NCI-H1105 (cell line): ENCODE results near the gene TMEM238.

Source experiments
- DNase-seq: peaks from one replicate; lab custom pipeline; 2025; lab: John Stamatoyannopoulos, UW

Gene TMEM238

DNA sequence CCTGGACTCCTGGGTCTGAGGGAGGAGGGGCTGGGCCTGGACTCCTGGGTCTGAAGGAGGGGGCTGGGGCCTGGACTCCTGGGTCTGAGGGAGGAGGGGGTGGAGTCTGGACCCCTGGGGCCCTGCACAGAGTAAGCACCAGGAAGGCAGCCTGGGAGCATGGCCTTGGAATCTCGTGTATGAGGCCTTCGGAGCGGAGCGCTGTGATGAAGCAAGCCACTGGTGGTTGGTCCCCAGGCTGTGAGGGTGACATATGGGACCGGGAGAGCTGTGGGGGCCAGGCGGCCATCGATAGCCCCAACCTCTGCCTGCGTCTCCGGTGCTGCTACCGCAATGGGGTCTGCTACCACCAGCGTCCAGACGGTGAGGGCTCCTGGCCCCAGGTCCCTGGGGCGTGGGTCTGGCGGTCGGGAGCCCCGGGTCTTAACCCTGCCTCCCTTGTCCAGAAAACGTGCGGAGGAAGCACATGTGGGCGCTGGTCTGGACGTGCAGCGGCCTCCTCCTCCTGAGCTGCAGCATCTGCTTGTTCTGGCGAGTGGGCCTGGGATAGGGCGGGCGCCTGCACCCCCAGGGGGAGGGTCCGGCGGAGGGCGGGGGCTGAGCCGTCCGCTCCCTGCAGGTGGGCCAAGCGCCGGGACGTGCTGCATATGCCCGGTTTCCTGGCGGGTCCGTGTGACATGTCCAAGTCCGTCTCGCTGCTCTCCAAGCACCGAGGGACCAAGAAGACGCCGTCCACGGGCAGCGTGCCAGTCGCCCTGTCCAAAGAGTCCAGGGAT is 6.5 kb downstream of the TMEM238 start:
- no peak for DNase-seq

DNA sequence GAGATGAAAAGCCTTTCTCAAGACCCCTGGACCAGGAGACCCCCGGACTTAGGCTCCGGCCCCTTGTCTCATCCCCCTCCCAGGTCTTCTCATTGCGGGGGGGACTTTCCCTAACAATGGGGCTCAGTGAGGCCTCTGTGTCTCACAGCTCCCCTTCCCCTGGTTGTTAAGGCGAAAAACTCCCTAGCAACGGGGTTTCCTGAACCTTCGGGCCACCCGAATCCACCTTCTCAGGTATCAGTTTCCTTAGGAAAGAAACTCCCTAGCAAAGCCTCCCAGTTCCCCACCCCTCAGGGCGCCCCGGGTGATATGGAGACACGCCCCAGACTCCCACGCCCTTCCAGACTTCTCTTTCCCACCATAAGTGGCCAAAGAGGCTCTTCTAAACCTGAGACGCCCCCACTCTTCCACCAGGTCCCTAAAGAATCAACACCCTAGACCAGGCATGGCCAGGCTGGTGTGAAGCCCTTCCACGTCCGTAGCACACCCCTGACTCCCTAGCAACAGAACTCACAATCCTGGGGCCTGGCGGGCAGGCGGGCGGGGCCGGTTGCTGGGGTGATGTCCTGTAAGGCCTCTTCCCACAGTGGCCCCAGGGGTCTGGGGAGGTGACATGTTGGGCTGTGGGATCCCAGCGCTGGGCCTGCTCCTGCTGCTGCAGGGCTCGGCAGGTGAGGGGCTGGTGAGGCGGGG is 7.7 kb downstream of the TMEM238 start, which contains the start of gene TMEM190:
Gene TMEM190, plus strand, starts transcription at position 586 of the 693 bp plus-strand sequence. Its CDS starts 28 bp downstream, at position 614.
- DNase-seq: no peak

DNA sequence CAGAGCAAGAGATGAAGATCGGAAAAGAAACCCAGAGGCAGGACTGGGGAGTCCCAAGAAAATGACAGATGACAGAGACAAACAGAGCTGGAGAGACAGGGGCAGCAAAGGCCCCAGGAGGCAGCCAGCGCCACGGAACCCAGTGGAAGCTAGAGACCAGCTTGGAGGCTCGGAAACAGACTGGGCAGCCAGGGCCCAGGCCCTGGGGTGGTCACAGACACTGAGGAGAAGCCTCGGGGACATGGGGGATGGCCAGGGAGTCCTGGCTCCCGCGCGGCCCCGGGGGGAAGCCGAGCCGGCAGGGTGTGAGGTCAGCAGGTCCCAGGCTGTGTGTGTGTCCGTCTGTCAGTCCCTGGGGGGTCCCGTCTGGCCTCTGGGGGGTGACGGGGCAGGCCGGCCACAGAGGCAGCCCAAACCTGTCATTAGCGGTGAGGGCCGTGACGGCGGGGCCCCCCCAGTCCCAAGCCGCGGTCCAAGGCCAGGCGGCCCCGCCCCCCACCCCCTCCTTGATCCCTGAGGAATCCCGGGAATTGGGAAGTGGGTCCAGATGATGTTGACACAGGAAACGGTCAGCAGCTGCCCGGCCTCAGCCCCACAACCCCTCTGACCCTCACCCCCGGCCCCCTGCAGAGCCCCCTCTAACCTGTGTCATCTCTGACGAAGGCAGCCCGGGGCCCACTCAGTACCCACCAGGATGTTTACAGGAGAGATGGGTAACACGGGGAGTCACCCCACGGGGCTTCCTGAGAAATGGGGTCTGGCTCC is 9.9 kb downstream of the TMEM238 start:
- no peak for DNase-seq

- no peak for DNase-seq
These were observed 10.6 kb downstream of the TMEM238 start for GRCh38 chr19:55373306-55373992.

DNA sequence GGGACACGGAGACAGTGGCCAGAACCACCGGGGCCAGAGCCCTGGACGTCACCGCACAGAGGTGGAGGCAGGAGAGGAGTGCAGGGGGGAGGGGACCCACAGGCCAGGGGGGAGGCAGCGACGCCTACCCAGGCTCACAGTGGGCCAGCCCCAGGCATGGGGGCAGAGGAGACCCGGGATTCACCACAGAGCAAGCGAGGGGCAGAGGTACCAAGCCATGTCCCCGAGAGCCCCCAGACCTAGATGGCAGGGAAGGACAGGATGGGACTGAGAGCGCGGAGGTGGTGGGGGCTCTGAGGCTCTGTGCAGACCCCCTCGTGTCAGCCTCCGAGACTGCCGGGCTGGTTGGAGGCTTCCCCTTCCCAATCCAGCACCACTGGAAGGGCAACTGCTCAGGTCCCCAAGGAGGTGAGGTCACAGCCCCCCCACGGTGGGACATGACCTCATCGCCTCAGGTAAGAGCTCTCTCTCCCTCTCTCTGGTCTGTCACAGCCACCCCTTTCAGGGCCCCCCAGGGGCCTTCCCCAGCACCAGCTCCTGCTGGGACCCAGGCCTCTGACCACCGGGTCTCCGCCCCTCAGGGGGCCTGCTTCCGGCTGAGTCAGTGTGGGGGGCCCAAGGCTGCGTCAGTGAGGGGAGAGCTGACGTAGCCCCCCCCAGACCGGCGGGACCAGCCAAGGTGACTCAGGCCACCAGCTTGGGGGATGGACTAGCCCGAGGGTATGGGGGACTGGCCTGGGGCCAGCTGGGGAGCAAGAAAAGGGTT is 11.6 kb downstream of the TMEM238 start:
- DNase-seq: no peak

DNA sequence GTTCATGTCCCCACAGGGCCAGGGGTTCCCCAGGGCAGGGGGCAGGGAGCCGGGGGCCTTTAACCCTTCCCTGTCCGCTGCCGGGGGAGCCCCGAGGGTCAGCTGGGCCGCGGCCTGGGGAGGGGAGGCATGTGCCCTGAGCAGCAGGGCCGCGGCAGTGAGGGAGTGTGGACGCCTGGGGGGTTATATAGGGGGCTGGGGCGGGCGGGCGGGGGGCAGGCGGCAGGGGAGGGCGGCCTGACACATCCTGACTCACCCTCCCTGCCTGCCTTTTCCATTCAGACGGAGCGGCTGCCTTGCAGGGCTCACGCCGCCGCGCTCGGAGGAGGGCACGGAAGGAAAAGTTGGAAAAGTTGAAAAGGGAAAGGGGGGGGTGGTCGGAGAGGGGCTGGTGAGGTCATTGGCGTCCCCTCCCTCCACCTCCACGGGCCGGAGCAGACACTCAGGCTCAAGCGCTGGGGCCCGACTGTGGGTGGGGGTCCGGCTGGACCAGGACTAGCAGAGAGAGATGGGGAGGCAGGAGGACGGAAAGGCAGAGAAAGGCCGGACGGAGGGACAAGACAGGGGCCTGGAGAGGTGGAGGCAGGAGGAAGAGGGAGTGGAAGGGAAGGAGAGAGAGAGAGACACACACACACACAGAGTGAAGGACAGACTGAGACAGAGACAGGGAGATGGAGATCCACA is 13.6 kb downstream of the TMEM238 start, which contains the start of gene IL11:
Gene IL11, minus strand, starts transcription at position 159 of the 684 bp plus-strand sequence. Its CDS starts 153 bp downstream, at position 6.
- DNase-seq: no peak

DNA sequence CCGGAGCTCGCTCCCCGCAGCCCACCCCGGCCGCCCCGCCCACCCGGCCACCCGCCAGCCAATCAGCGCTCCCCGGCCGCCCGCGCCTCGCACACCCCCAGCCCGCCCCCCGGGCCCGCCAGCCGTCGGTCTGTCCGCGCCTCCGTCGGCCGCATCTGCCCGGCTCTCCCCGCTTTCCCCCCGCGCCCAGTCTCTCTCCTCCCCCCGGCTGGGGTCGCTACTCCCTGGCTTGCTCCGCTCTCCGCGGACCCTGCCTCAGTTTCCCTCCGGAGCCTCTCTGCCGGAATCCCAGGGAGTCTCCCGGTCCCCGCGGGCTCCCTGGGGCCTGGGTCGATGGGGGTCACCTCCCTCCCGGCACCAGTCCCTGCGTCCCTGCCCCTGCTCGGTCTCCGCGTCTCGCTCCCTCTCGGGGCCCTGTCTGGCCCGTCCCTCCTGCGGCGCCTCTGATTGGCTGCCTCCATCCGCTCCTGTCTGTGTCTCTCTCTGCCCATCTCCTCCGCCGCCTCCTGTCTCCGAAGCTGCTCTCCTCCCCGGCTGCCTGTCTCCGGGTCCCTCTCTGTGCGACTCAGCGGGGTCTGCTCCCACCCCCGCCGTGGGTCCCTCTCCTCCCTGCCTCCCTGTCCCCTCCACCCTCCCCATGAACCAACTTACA is 14.3 kb downstream of the TMEM238 start:
- peak; percentile 60 for DNase-seq

GRCh38 chr19:55368701-55369563 is 15.2 kb downstream of the TMEM238 start:
- DNase-seq: no peak

- no peak for DNase-seq
These were observed 16.0 kb downstream of the TMEM238 start for GRCh38 chr19:55368106-55368505.

DNA sequence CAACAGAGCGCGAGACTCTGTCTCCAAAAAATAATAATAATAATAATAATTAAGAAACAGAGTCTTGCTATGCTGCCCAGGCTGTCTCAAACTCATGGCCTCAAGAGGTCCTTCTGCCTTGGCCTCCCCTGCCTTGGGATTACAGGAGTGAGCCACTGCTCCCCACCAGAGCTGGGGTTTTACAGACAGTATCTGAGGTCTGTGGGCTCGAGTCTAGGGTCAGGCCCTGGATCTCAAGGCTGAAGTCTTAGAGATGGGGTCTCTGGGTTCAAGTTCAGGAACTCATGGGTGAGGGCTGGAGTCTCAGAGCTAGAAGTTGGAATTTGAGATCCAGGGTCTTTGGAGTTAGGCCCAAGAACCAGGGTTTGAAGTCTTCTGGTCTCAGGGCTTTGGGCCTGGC is 17.3 kb downstream of the TMEM238 start:
- DNase-seq: no peak

DNA sequence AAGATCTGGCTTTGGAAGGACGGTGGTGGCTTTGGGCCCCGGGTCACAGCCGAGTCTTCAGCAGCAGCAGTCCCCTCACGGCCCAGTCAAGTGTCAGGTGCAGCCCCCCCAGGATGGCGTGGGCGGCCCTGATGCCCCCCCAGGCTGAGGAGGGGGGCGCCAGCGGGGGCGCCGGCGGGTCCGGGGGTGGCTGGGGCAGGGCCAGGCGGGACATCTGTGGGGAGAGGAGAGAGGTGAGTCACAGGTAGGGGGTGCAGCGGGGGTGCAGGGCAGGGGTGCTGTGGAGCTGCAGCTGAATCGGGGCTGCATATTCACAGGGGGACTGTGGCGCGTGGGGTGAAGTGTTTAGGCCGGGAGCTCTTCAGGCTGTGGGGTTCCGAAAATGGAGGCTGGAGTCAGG is 18.1 kb downstream of the TMEM238 start:
- DNase-seq: no peak

- no peak for DNase-seq
These were observed 18.8 kb downstream of the TMEM238 start for GRCh38 chr19:55365245-55365644.

GRCh38 chr19:55362990-55363716 is 20.9 kb downstream of the TMEM238 start, which contains the start of gene GARIN5B:
GARIN5B (minus strand) TSS chr19:55363260; CDS start chr19:55363066, 194 bp downstream.
- no peak for DNase-seq

GRCh38 chr19:55362174-55362989 is 21.7 kb downstream of the TMEM238 start:
- DNase-seq: no peak

DNA sequence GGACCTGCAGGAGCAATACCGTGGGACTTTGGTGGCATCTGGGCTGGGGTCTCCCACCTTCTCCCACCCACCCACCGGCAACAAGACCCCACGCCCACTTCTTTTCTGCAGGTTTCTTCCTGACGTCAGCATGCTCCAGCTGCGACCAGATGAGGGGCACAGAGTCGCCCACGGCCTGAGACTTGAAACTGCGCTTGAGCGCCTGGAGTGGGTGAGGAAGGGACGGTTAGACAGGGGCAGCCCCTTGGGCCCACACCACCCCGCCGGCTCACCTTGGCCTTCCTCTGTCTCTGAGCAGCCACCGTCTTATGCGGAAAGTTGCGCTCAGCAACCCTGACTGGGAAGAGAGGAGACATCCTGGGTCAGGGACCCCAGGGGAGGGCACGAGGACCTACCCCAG is 23.2 kb downstream of the TMEM238 start:
- DNase-seq: no peak

DNA sequence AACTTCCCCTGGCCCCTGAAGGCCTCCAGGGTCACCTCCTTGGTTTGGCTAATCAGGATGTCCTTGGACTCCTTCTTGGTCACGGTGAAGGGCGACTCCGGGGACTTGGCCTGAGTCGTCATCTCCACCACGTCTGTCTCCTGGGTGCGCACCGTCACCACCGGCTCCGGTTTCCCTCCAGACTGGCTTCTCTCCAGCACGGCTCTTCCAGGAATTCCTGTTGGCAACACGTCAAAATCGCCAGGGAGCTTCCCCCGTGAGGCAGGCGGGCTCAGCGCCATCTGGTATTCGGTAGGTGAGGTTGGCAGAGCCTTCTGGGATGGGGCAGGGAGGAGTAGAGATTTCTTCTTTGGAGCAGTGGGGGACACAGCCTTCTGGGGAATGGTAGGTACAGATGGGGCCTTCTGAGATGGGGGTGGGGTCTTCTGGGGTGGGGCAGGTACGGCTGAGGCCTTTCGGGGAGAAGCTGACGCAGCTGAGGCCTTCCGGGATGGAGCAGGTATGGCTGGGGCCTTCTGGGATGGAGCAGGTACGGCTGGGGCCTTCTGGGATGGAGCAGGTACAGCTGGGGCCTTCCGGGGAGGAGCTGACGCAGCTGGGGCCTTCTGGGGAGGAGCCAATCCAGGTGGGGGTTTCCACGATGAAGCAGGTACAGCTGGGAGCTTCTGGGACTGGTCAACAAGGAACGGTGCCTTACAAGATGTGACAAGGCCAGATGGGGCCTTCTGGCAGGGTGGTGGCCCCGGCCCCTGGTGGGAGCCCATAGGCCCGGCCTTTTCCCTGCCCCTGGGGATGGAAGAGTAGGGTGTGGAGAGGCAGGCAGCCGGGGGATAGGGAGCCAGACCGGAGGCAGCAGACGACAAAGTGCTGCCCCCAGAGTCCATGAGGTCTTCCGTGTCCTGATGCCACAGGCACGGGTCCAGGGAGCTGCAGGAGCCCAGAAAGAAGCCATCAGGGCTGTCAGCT is 24.9 kb downstream of the TMEM238 start:
- DNase-seq: peak; percentile 51
